Smooth muscle cell (in vitro differentiated cells): ENCODE data around the gene CHRM4. TPM values are rescaled to one million over a fixed set of nuclear protein-coding genes. Genes with fewer than 3 reads are reported as not detected.
A peak's percentile ranks its signal among the peaks of the same experiment; 100 is the strongest.

Source experiments
- DNase-seq: peaks from one replicate; lab custom pipeline; 2025; ENCODE audit not compliant: unreplicated experiment; lab: John Stamatoyannopoulos, UW
- H2AFZ ChIP-seq: fragments of 200-600 bp; sonication (generic); 2 replicates; pipeline ENCODE4 v1.6.0; 2016; ENCODE audit warnings: antibody characterized with exemption, low read depth, mild to moderate bottlenecking
- H3F3A ChIP-seq: fragments of 200-600 bp; sonication (generic); 2 replicates; pipeline ENCODE4 v1.6.0; 2017; ENCODE audit warnings: antibody characterized with exemption, low read depth
- H3K27ac ChIP-seq: fragments of 200-600 bp; sonication (generic); 2 replicates; pipeline ENCODE4 v1.5.1; 2016; ENCODE audit warnings: low read depth, mild to moderate bottlenecking
- H3K27me3 ChIP-seq: fragments of 200-600 bp; sonication (generic); 2 replicates; pipeline ENCODE4 v1.6.1; 2016; ENCODE audit warnings: low read depth, mild to moderate bottlenecking
- H3K36me3 ChIP-seq: fragments of 200-600 bp; sonication (generic); 2 replicates; pipeline ENCODE4 v1.5.1; 2016; ENCODE audit warnings: low read depth
- H3K4me1 ChIP-seq: fragments of 200-600 bp; sonication (generic); 2 replicates; pipeline ENCODE4 v1.5.1; 2016; ENCODE audit warnings: low read depth
- H3K4me2 ChIP-seq: fragments of 200-600 bp; sonication (generic); 2 replicates; pipeline ENCODE4 v1.6.0; 2016; ENCODE audit warnings: mild to moderate bottlenecking
- H3K4me3 ChIP-seq: fragments of 200-600 bp; sonication (generic); 2 replicates; pipeline ENCODE4 v1.5.1; 2016; ENCODE audit warnings: mild to moderate bottlenecking
- H3K79me2 ChIP-seq: fragments of 200-600 bp; sonication (generic); 2 replicates; pipeline ENCODE4 v1.6.0; 2016; ENCODE audit warnings: low read depth, mild to moderate bottlenecking
- H3K9ac ChIP-seq: fragments of 200-600 bp; sonication (generic); 2 replicates; pipeline ENCODE4 v1.6.0; 2016; ENCODE audit warnings: low read depth
- H3K9me3 ChIP-seq: fragments of 200-600 bp; sonication (generic); replicated peaks from 2 replicates; pipeline ENCODE4 v1.5.1; 2016; ENCODE audit warnings: low read depth
- H4K20me1 ChIP-seq: fragments of 200-600 bp; sonication (generic); 2 replicates; pipeline ENCODE4 v1.6.0; 2016; ENCODE audit warnings: low read depth
- CTCF ChIP-seq: fragments of 200-600 bp; sonication (generic); IDR thresholded peaks from 2 replicates; pipeline ENCODE4 v1.5.1; 2017; ENCODE audit warnings: borderline replicate concordance, mild to moderate bottlenecking, antibody characterized with exemption; ENCODE audit not compliant: insufficient read depth, poor library complexity, severe bottlenecking
- WGBS: methylation state at CpG from one replicate; pipeline ENCODE4 v1.1.7; 2016; ENCODE audit warnings: low lambda C conversion rate; 5-methylcytosine and 5-hydroxymethylcytosine counted together
- polyA plus RNA-seq: library from polyadenylated mRNA; unstranded; fragments of >200 nt; fragmentation: Nextera tagmentation; extraction: Ambion mirVana; gene quantifications from 2 replicates; pipeline ENCODE4 v1.2.1, GENCODE V29; 2016
- total RNA-seq: library from RNA; depleted of rRNA; stranded (reverse); fragments of >200 nt; gene quantifications from 2 replicates; pipeline ENCODE4 v1.2.3, GENCODE V29; 2014

CHRM4 gene
- total and polyA plus RNA-seq, 2 experiments from 2014 or later: 4.7 to 20.0 TPM

DNA sequence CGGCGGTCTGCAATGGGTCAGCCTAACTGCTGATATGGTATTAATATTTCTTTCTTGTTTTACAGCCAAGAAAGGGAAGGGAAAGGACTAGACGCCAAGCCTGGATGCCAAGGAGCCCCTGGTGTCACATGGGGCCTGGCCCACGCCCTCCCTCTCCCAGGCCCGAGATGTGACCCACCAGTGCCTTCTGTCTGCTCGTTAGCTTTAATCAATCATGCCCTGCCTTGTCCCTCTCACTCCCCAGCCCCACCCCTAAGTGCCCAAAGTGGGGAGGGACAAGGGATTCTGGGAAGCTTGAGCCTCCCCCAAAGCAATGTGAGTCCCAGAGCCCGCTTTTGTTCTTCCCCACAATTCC is 8.2 kb downstream of the CHRM4 start:
- no peak overlapping the region for H3K4me3 ChIP-seq
- DNase-seq: no peak
- peaks cover 17% of the 10 kb centered on the region for H4K20me1 ChIP-seq
- no peaks in the 10 kb centered on the region for H3K79me2 ChIP-seq
- 81% methylated on average over 7 of the region's 7 CpGs for whole genome bisulfite sequencing
- no peaks in the 10 kb centered on the region for H3K9me3 ChIP-seq
- no peak overlapping the region for H3K9ac ChIP-seq
- H3K27ac ChIP-seq: no peak overlapping the region
- peaks cover 9% of the 10 kb centered on the region for H3K4me1 ChIP-seq
- no peak overlapping the region for H2AFZ ChIP-seq
- TF ChIP-seq CTCF: no peak
- peaks cover 6% of the 10 kb centered on the region for H3K27me3 ChIP-seq
- no peaks in the 10 kb centered on the region for H3K36me3 ChIP-seq
- no peak overlapping the region for H3K4me2 ChIP-seq
- H3F3A ChIP-seq: peaks cover 3% of the 10 kb centered on the region

DNA sequence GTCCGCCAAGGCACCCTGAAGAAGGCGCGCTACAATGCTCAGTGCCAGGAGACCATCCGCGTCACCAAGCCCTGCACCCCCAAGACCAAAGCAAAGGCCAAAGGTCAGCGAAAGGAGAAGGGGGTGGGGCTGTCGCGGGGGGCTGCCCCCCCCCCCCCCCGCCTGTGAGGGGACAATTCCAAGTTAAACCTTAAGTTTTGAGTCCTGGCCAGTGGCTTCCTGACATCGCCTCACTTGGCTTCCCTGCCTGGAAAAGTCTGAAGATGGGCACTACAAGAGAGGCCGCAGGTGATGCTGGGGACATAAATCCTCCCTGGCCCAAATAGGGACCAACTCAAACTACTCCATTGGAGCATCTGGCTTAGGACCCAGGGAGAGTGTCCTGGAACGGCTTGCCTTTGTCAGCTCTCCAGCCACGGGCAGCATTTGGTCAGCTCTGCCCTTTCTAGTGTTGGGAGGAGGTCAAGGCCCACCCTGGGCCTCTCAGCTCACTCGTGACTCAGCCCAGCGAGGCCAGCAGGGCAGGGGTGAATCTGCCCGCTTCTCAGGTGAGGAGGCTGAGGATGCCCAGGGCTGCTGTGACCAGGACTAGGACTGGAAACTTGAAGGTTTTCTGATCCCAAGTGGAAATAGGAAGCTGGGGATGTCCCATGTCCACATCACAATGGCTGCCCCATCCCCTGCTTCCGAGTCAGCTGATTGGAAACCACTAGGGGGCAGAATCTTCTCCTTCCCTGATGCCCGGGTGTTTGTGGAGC is 8.8 kb downstream of the CHRM4 start:
- Histone ChIP-seq H3K9me3 (no peaks in the 10 kb centered on the region), H3K36me3 (no peaks in the 10 kb centered on the region), H3K4me3 (peak overlapping the region; percentile 78), H3F3A (peaks cover 3% of the 10 kb centered on the region), H3K79me2 (no peaks in the 10 kb centered on the region), H3K9ac (no peak overlapping the region), H3K27ac (no peak overlapping the region), H3K4me2 (peak overlapping the region; percentile 100), H3K4me1 (peaks cover 8% of the 10 kb centered on the region), H2AFZ (no peak overlapping the region), H4K20me1 (peaks cover 17% of the 10 kb centered on the region), H3K27me3 (peaks cover under 1% of the 10 kb centered on the region)
- TF ChIP-seq CTCF: peak; percentile 62
- 41% methylated on average over 17 of the region's 18 CpGs for WGBS
- DNase-seq: no peak

DNA sequence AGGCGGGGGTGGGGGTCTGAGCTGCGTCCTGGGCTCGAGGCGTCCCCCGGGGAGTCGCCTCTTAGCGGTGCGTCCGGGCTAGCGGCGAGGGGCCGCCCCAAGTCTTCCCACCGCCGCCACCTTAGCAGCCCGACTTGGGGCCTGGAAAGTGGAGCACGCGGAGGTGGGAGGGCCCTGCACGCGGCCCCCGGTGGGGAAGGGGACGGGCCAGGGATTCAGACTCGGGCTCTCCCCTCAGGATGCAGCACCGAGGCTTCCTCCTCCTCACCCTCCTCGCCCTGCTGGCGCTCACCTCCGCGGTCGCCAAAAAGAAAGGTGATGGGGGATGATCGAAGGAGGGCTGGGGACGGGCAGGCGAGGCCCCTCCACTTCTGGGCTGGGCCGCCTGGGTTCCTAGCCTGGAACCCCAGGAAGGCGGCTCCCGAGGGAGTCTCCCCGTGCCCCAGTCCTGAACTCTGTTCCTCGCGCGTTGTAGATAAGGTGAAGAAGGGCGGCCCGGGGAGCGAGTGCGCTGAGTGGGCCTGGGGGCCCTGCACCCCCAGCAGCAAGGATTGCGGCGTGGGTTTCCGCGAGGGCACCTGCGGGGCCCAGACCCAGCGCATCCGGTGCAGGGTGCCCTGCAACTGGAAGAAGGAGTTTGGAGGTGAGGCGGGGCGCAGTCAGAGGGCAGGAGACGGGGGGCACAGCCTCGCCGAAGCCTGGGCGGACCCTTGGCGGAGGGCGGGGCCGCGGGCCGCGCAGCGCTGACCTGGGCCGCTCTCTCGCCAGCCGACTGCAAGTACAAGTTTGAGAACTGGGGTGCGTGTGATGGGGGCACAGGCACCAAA is 9.5 kb downstream of the CHRM4 start:
- Histone ChIP-seq H3K9me3 (no peaks in the 10 kb centered on the region), H2AFZ (no peak overlapping the region), H3K4me3 (peak overlapping the region; percentile 78), H3K9ac (no peak overlapping the region), H3K27me3 (no peaks in the 10 kb centered on the region), H4K20me1 (peaks cover 11% of the 10 kb centered on the region), H3K36me3 (no peaks in the 10 kb centered on the region), H3K4me1 (peaks cover 8% of the 10 kb centered on the region), H3F3A (peaks cover 3% of the 10 kb centered on the region), H3K27ac (no peak overlapping the region), H3K79me2 (no peaks in the 10 kb centered on the region), H3K4me2 (peak overlapping the region; percentile 100)
- WGBS: 1% methylated on average over 42 of the region's 66 CpGs
- no peak for DNase-seq
- no peak for TF ChIP-seq CTCF
